PC-3 (cell line): Measurements from ENCODE around the gene FMNL3.

Experiments used
- EZH2 ChIP-seq: fragments of 300-600 bp; sonication (generic); IDR thresholded peaks from one replicate; pipeline ENCODE4 v1.6.1; 2017; ENCODE audit warnings: antibody characterized with exemption, mild to moderate bottlenecking, low read length; ENCODE audit not compliant: unreplicated experiment
- EZH2phosphoT487 ChIP-seq: fragments of 300-600 bp; sonication (generic); IDR thresholded peaks from 2 replicates; pipeline ENCODE4 v1.6.1; 2018; ENCODE audit warnings: mild to moderate bottlenecking, antibody characterized with exemption, low read length, borderline replicate concordance
- TF ChIP-seq, protein P1 (sequence below): fragments of 300-600 bp; sonication (generic); conservative IDR thresholded peaks from 2 replicates; pipeline ENCODE4 v1.5.1; 2017; ENCODE audit warnings: antibody characterized with exemption, low read depth, mild to moderate bottlenecking, low read length

DNA sequence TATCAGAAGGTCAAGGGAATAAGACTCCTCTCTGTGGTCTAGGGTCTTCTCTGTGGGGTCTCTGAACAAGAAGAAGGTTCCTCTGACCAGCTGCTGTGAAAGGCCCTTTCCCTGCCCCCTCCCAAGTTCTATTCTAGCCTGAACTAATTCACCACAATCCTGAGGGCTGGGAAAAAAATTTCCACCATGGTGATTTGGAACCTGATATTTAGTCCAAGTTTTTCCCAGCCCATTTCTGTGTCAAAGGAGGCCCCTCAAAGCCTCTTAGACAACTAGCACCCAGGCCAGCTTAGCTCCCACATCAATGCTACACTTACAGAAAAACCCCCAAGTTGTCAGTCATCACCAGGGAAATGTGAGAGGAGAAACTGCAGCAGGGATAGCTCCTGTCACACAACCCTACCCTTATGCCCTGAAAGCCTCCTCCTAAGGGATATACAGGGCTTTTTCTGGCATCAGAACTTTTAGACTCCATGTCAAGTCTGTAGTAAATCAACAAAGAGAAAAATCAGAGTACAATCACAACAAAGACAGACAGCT is 4.5 kb downstream of the FMNL3 start:
- TF ChIP-seq, protein P1, sequence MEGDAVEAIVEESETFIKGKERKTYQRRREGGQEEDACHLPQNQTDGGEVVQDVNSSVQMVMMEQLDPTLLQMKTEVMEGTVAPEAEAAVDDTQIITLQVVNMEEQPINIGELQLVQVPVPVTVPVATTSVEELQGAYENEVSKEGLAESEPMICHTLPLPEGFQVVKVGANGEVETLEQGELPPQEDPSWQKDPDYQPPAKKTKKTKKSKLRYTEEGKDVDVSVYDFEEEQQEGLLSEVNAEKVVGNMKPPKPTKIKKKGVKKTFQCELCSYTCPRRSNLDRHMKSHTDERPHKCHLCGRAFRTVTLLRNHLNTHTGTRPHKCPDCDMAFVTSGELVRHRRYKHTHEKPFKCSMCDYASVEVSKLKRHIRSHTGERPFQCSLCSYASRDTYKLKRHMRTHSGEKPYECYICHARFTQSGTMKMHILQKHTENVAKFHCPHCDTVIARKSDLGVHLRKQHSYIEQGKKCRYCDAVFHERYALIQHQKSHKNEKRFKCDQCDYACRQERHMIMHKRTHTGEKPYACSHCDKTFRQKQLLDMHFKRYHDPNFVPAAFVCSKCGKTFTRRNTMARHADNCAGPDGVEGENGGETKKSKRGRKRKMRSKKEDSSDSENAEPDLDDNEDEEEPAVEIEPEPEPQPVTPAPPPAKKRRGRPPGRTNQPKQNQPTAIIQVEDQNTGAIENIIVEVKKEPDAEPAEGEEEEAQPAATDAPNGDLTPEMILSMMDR = no peak
- TF ChIP-seq EZH2phosphoT487 (no peak), EZH2 (no peak)
